Measurements from ENCODE around the gene SNRPE.

DNA sequence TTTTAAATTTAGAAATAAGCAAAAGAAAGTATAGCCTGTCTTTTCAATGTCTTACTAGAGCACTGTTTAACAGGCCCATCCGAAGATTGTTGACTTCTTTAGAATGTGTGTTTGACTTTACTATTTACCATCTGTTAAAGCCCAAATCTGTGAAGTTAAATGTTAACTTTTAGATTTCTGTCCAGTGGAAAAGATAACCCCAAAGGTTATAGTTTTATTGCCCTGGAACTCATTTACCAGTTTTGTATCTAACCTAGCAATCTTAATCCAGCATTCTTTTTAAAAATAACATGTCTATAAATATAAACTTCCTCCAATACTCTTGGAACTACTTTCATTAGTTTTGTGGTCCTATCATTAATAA lies 37.9 kb downstream of the SNRPE start:
- TF ChIP-seq, protein P1, sequence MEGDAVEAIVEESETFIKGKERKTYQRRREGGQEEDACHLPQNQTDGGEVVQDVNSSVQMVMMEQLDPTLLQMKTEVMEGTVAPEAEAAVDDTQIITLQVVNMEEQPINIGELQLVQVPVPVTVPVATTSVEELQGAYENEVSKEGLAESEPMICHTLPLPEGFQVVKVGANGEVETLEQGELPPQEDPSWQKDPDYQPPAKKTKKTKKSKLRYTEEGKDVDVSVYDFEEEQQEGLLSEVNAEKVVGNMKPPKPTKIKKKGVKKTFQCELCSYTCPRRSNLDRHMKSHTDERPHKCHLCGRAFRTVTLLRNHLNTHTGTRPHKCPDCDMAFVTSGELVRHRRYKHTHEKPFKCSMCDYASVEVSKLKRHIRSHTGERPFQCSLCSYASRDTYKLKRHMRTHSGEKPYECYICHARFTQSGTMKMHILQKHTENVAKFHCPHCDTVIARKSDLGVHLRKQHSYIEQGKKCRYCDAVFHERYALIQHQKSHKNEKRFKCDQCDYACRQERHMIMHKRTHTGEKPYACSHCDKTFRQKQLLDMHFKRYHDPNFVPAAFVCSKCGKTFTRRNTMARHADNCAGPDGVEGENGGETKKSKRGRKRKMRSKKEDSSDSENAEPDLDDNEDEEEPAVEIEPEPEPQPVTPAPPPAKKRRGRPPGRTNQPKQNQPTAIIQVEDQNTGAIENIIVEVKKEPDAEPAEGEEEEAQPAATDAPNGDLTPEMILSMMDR (IDR thresholded peaks at IDR 0.05; ENCODE audit: low read depth, low read length), result no peak
- TF ChIP-seq EZH2phosphoT487 (IDR thresholded peaks at IDR 0.05; ENCODE audit: low read depth), result no peak

Measured in OCI-LY3 (cell line).